GM12878 (cell line): Measurements from ENCODE around the gene PREX1. TPM values are rescaled to one million over a fixed set of nuclear protein-coding genes. Genes with fewer than 3 reads are reported as not detected.

ENCODE experiments used
- ATAC-seq: fragments of 200-7000 bp; cut with Tn5 transposase; 3 replicates; pipeline ENCODE4 v1.9.1; 2020; ENCODE audit warnings: mild to moderate bottlenecking, moderate library complexity
- BruUV-seq: library from RNA; stranded (reverse); fragments of 400-500 nt; replicated peaks from 2 replicates; lab custom pipeline; 2021; lab: Mats Ljungman, UMichigan
- CTCF ChIA-PET: fragments of 300-600 bp; sonication (Branson Sonifier 250); formaldehyde crosslinking; extraction: SDS; loops from one replicate; lab custom pipeline; 2021; ENCODE audit warnings: inconsistent platforms; lab: Yijun Ruan, JAX
- POLR2A ChIA-PET: fragments of 350-600 bp; formaldehyde crosslinking; extraction: SDS; loops from one replicate; lab custom pipeline; 2021; ENCODE audit warnings: inconsistent platforms; lab: Charles Lee
- RAD21 ChIA-PET: fragments of 300-600 bp; sonication (Branson Sonifier 250); formaldehyde crosslinking; loops from one replicate; lab custom pipeline; 2023; ENCODE audit warnings: antibody characterized with exemption; ENCODE audit not compliant: unreplicated experiment; lab: Charles Lee
- SMC1A ChIA-PET: fragments of 300-600 bp; sonication (Branson Sonifier 250); formaldehyde crosslinking; loops from one replicate; lab custom pipeline; 2023; ENCODE audit not compliant: unreplicated experiment, uncharacterized antibody; lab: Charles Lee
- DNase-seq: peaks from one replicate; pipeline ENCODE4 v3.0.0-alpha.2; 2011; ENCODE audit warnings: low read depth, low spot score
- FAIRE-seq: peaks from 3 replicates; lab custom pipeline; 2011; peaks lifted over from hg19 to GRCh38; lab: Jason Lieb, UNC
- H2AFZ ChIP-seq: 2 replicates; pipeline ENCODE4 v1.6.0; 2011; ENCODE audit warnings: low read depth, low read length, control low read depth; ENCODE audit not compliant: control insufficient read depth
- H3K27ac ChIP-seq: 2 replicates; pipeline ENCODE4 v1.5.1; 2011; ENCODE audit warnings: control low read depth; ENCODE audit not compliant: control insufficient read depth, insufficient read depth
- H3K27me3 ChIP-seq, 2 experiments: replicated peaks in 1 of 2; 2 replicates each; pipeline versions ENCODE4 v1.6.0 to v1.6.1; 2011; ENCODE audit warnings: low read length in 1 of 2; ENCODE audit not compliant: control insufficient read depth in 2 of 2, insufficient read depth in 2 of 2
- H3K36me3 ChIP-seq, 2 experiments: 2 replicates each; pipeline ENCODE4 v1.5.1; 2011; ENCODE audit warnings: low read length in 1 of 2; ENCODE audit not compliant: control insufficient read depth in 2 of 2, insufficient read depth in 2 of 2
- H3K4me1 ChIP-seq: 2 replicates; pipeline ENCODE4 v1.6.1; 2011; ENCODE audit warnings: mild to moderate bottlenecking, low read length, moderate library complexity, mixed read lengths; ENCODE audit not compliant: control insufficient read depth, insufficient read depth
- H3K4me2 ChIP-seq: 2 replicates; pipeline ENCODE4 v1.6.0; 2011; ENCODE audit warnings: control low read depth; ENCODE audit not compliant: control insufficient read depth, insufficient read depth
- H3K4me3 ChIP-seq: fragments of 200-600 bp; sonication (generic); 2 replicates; pipeline ENCODE4 v1.5.1; 2016
- H3K79me2 ChIP-seq: 2 replicates; pipeline ENCODE4 v1.6.0; 2011; ENCODE audit warnings: low read length; ENCODE audit not compliant: control insufficient read depth, insufficient read depth
- H3K9ac ChIP-seq: 2 replicates; pipeline ENCODE4 v1.8.0; 2011; ENCODE audit warnings: low read length, control low read depth, mixed read lengths; ENCODE audit not compliant: control insufficient read depth, insufficient read depth
- H3K9me3 ChIP-seq: replicated peaks from 3 replicates; pipeline ENCODE4 v1.5.1; 2011; ENCODE audit warnings: mild to moderate bottlenecking, low read length; ENCODE audit not compliant: control insufficient read depth, insufficient read depth
- H4K20me1 ChIP-seq: 2 replicates; pipeline ENCODE4 v1.6.0; 2011; ENCODE audit not compliant: control insufficient read depth, insufficient read depth
- CBFB ChIP-seq: IDR thresholded peaks from 2 replicates; pipeline ENCODE4 v1.6.1; 2016; ENCODE audit warnings: antibody characterized with exemption, low read depth
- CHD2 ChIP-seq: IDR thresholded peaks from 2 replicates; pipeline ENCODE4 v1.6.1; 2011; ENCODE audit warnings: low read depth, low read length, improper control_type of control experiment, borderline replicate concordance
- EZH2 ChIP-seq: IDR thresholded peaks from 2 replicates; pipeline ENCODE4 v1.6.1; 2012; ENCODE audit warnings: low read depth, mild to moderate bottlenecking, control low read depth, inconsistent platforms, low read length, borderline replicate concordance; ENCODE audit not compliant: control insufficient read depth
- GATAD2B ChIP-seq: fragments of 450-650 bp; conservative IDR thresholded peaks from 2 replicates; pipeline ENCODE4 v1.6.1; 2017; ENCODE audit warnings: low read depth, mild to moderate bottlenecking, moderate library complexity
- IRF4 ChIP-seq: IDR thresholded peaks from 2 replicates; pipeline ENCODE4 v1.6.1; 2011; ENCODE audit warnings: low read depth, low read length
- MTA3 ChIP-seq: IDR thresholded peaks from 2 replicates; pipeline ENCODE4 v1.6.1; 2012; ENCODE audit warnings: low read length, inconsistent platforms, borderline replicate concordance
- NFYB ChIP-seq: IDR thresholded peaks from 2 replicates; pipeline ENCODE4 v1.6.1; 2011; ENCODE audit warnings: low read depth, mild to moderate bottlenecking, low read length, improper control_type of control experiment, moderate library complexity; ENCODE audit not compliant: insufficient read depth
- RAD21 ChIP-seq: IDR thresholded peaks from 2 replicates; pipeline ENCODE4 v1.6.1; 2011; ENCODE audit warnings: mild to moderate bottlenecking, low read depth, low read length, moderate library complexity; ENCODE audit not compliant: insufficient read depth
- SUZ12 ChIP-seq: fragments of 200-600 bp; sonication (generic); IDR thresholded peaks from one replicate; pipeline ENCODE4 v1.6.1; 2018; ENCODE audit warnings: antibody characterized with exemption, mild to moderate bottlenecking; ENCODE audit not compliant: unreplicated experiment
- TAF1 ChIP-seq: IDR thresholded peaks from 2 replicates; pipeline ENCODE4 v1.6.1; 2011; ENCODE audit warnings: mild to moderate bottlenecking, low read depth, low read length, borderline replicate concordance
- USF1 ChIP-seq: IDR thresholded peaks from 2 replicates; pipeline ENCODE4 v1.6.1; 2011; ENCODE audit warnings: borderline replicate concordance, low read depth, mild to moderate bottlenecking, moderate library complexity, mixed read lengths, low read length; ENCODE audit not compliant: insufficient read depth; ENCODE audit errors: extremely low read length
- ZNF207 ChIP-seq: fragments of 450-650 bp; IDR thresholded peaks from 2 replicates; pipeline ENCODE4 v1.6.1; 2014; ENCODE audit warnings: antibody characterized with exemption, mild to moderate bottlenecking, borderline replicate concordance
- ZNF274 ChIP-seq: IDR thresholded peaks from one replicate; pipeline ENCODE4 v1.8.0; 2011; ENCODE audit not compliant: insufficient read length, insufficient read depth
- WGBS: methylation state at CpG from one replicate; pipeline ENCODE4 v1.1.6; 2016; ENCODE audit warnings: low lambda C conversion rate; ENCODE audit not compliant: insufficient replicate concordance, insufficient coverage; ENCODE audit errors: missing lambda C conversion rate; 5-methylcytosine and 5-hydroxymethylcytosine counted together
- in situ Hi-C: fragments of 300-500 bp; cut with MboI; formaldehyde crosslinking; loops from 9 replicates; pipeline ENCODE4 v1.14.3; 2018; ENCODE audit warnings: mixed read lengths
- intact Hi-C: fragments of 100-400 bp; cut with micrococcal nuclease; formaldehyde crosslinking; loops from one replicate; pipeline ENCODE4 v1.14.2; 2022; ENCODE audit not compliant: unreplicated experiment
- polyA plus RNA-seq, 11 experiments: library from polyadenylated mRNA; depleted of rRNA in 4 of 11; unstranded in 6 of 11; stranded (reverse) in 5 of 11; fragments of >200 nt; fragmentation: Nextera tagmentation in 4 of 11; fragmentation: Illumina TruSeq in 1 of 11; extraction: Ambion mirVana in 4 of 11; extraction: Trizol in 1 of 11; gene quantifications; 1 replicate in 1 of 11; 2 replicates in 10 of 11; pipeline versions ENCODE4 v1.2.1 to v1.2.3, GENCODE V29; 2011 to 2016; ENCODE audit warnings: inconsistent platforms in 2 of 11, missing spikeins in 2 of 11, low read depth in 1 of 11
- total RNA-seq, 4 experiments: library from RNA; depleted of rRNA in 3 of 4; stranded (reverse); fragments of >200 nt in 3 of 4; fragmentation: Illumina TruSeq in 1 of 4; extraction: Trizol in 1 of 4; gene quantifications; 2 replicates each; pipeline versions ENCODE4 v1.2.1 to v1.2.3, GENCODE V29; 2013 to 2021
- TF ChIP-seq, protein P1 (sequence below): IDR thresholded peaks from 2 replicates; pipeline ENCODE4 v1.6.1; 2011; ENCODE audit warnings: mild to moderate bottlenecking, low read depth, low read length, moderate library complexity; ENCODE audit not compliant: insufficient replicate concordance

The PREX1 gene
- total and polyA plus RNA-seq, 10 of the 15 experiments (the other 5 are each of a cell fraction or from before 2014, with no cell fraction given): 2.6 to 114 (median 38.9) TPM

DNA sequence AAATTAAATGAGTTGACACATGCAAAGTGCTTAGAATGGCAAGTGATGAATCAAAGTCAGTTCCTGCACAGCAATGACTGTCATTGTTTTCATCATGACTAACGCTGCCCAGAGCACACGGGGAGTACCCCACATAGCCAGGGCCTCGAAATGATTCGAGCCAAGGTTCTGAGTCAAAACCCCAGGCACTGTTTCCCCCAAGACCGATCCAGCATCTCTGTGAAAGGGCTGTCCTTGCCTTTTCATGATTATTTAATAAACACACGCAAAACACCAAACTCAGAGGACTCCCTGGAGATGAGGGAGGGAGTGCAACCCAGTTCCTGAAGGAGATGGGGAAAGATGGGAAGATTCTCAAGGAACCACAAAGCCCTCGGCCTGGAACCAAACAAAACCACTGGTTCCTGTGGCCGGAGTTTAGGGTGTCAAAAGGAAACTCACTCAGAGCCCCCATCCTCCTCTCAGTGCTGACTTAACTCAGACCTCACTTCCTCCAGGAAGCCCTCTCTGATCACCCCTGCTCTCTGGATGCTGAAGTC, 3.8 kb downstream of the PREX1 start (continued):
- TF ChIP-seq, protein P1, sequence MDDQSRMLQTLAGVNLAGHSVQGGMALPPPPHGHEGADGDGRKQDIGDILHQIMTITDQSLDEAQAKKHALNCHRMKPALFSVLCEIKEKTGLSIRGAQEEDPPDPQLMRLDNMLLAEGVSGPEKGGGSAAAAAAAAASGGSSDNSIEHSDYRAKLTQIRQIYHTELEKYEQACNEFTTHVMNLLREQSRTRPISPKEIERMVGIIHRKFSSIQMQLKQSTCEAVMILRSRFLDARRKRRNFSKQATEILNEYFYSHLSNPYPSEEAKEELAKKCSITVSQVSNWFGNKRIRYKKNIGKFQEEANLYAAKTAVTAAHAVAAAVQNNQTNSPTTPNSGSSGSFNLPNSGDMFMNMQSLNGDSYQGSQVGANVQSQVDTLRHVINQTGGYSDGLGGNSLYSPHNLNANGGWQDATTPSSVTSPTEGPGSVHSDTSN: peak; percentile 86
- TF ChIP-seq IRF4 (peak; percentile 90), CHD2 (0 out of 2 replicates have a peak, but pooled peaks have one; percentile 31), MTA3 (peak; percentile 34; the same call in 1 of the 2 replicates), CBFB (peak; percentile 83), NFYB (no peak), EZH2 (no peak), TAF1 (peak; percentile 21; the same call in 1 of the 2 replicates), RAD21 (no peak)

DNA sequence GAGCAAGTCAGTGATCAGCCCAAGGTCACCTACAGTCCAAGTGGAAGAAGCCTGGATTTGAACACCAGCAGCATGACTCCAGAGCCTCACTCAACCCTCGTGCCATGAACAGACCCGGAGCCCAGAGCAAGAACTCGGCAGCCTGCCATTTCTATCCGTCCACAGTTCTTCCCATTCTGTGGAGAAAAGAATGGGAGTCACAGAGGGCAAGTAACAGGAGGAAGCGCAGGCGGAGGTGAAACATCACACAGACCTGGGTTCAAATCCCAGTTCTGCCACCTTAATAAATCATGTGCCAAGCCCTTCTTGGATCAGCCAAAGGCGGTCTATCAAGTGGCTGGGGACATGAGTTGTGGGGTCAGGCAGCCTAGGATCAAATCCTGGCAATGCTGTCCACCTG, 4.3 kb downstream of the PREX1 start:
- TF ChIP-seq ZNF207 (peak; percentile 23; the same call in 1 of the 2 replicates), ZNF274 (no peak), USF1 (no peak), SUZ12 (no peak), GATAD2B (no peak)
- Histone ChIP-seq H3K36me3 (peaks cover 0 to 2% of the 10 kb centered on the region in 2 experiments; a peak in 1 of 4 replicates), H3K4me1 (peaks cover 46% of the 10 kb centered on the region), H2AFZ (no peak overlapping the region), H3K27ac (peak overlapping the region; percentile 86), H3K79me2 (peaks cover 91% of the 10 kb centered on the region), H3K4me3 (peak overlapping the region; percentile 99), H3K4me2 (peak overlapping the region; percentile 88), H3K9ac (peak overlapping the region; percentile 94), H4K20me1 (no peaks in the 10 kb centered on the region), H3K27me3 (no peaks in the 10 kb centered on the region), H3K9me3 (no peaks in the 10 kb centered on the region)
- no TSS peak for BruUV-seq
- in situ Hi-C loops: no loop called here
- WGBS: 5% methylated on average over 7 of the region's 7 CpGs
- no peak for ATAC-seq
- no peak for FAIRE-seq
- ChIA-PET CTCF (interaction anchor here (0.6 to 0.9 kb wide), 4 partner anchors 82 to 166 kb away, joined by 3 to 4 read pairs (median 3); no protein-coding TSS in a partner anchor), POLR2A (interaction anchor here (0.6 to 1.4 kb wide), 3 partner anchors 11 to 36 kb away, joined by 3 read pairs; no protein-coding TSS in a partner anchor), RAD21 (interaction anchor here (0.6 to 3.5 kb wide), 11 partner anchors 23 to 166 kb away, joined by 3 to 17 read pairs (median 4); no protein-coding TSS in a partner anchor), SMC1A (interaction anchor here (0.9 to 1.5 kb wide), 9 partner anchors 33 to 203 kb away, joined by 3 to 11 read pairs (median 5); no protein-coding TSS in a partner anchor)
- no peak for DNase-seq
- intact Hi-C loops: no loop called here
